Lower leg skin (tissue), 4 donors: ENCODE data around the gene CBFA2T3. TPM values are rescaled to one million over a fixed set of nuclear protein-coding genes. Genes with fewer than 3 reads are reported as not detected.

ENCODE experiments used
- DNase-seq, 2 donors: peaks; one replicate each; pipeline ENCODE4 v3.0.0-alpha.2; 2019; ENCODE audit warnings: low spot score in 2 of 2
- H3K4me3 ChIP-seq: fragments of 200-600 bp; sonication (generic); 2 replicates; pipeline ENCODE4 v1.5.1; 2017; ENCODE audit warnings: mild to moderate bottlenecking, low read depth; ENCODE audit not compliant: poor library complexity, severe bottlenecking
- CTCF ChIP-seq, 3 donors: fragments of 450-650 bp; IDR thresholded peaks; one replicate each; pipeline ENCODE4 v1.5.1; 2016; ENCODE audit warnings: antibody characterized with exemption in 3 of 3, mild to moderate bottlenecking in 3 of 3, moderate library complexity in 2 of 3
- POLR2A ChIP-seq, 2 donors: fragments of 450-650 bp; IDR thresholded peaks; one replicate each; pipeline ENCODE4 v1.6.1; 2016 to 2017; ENCODE audit warnings: antibody characterized with exemption in 2 of 2, mild to moderate bottlenecking in 1 of 2, moderate library complexity in 1 of 2
- WGBS, 2 donors: methylation state at CpG; one replicate each; pipeline ENCODE4 v1.1.5; 2018; 5-methylcytosine and 5-hydroxymethylcytosine counted together
- intact Hi-C: fragments of 100-400 bp; cut with DNase I; formaldehyde crosslinking; loops from one replicate; pipeline ENCODE4 v1.15.0; 2023; ENCODE audit warnings: low total_unique reads
- total RNA-seq, 4 donors: library from RNA; depleted of rRNA; stranded (reverse); fragments of >200 nt; gene quantifications; one replicate each; pipeline ENCODE4 v1.1.0, GENCODE V29; 2016

CBFA2T3 gene
- total RNA-seq, 4 donors from 2014 or later = 0.93 to 4.4 (median 2.9) TPM

DNA sequence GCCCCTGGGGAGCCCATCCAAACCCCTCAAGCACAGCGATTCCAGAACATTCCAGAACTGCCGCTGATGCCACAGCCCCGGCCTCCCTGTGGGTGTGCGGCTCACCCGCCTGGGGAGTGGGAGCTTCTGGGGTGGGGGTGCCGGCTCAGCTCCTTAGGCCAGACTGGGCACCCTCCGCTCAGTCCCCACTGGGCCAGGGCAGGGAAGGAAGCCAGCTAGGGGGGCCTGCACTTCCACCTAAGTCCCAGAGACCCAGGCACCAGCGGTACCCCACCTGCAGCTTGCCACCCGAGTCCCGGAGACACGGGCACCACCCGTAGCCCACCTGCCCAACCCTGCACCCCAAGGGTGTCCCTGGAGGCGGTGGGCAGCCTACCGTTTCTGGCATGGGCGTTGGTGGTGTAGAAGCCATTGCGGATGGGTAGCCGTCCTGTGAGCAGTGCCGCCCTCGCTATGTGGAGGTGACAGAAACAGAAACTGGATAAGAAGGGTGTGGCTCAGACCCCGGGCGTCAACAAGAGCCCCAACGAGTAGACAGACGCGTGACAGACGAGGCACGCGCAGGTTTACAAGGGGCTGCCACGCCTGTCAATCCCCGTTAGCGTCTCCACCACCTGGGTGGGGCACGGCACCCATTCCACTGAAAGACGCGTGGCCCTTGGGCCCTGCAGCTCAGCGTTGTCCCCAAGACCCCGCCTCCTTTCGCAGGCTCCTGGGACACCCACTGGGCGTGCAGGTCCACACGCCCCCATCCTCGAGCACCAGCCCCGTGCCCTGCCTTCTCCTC lies 135.3 kb downstream of the CBFA2T3 start:
- no peak for TF ChIP-seq POLR2A (IDR thresholded peaks at IDR 0.05)
- TF ChIP-seq CTCF (IDR thresholded peaks at IDR 0.05) = no peak
- intact Hi-C loops = no loop called here
- DNase-seq = no peak
- 90 to 91% methylated on average over 38 to 39 of the region's 40 CpGs for WGBS, 2 donors
- no peak overlapping the region for H3K4me3 ChIP-seq

- no peak for TF ChIP-seq POLR2A (IDR thresholded peaks at IDR 0.05)
- no peak for TF ChIP-seq CTCF (IDR thresholded peaks at IDR 0.05)
- no peak for DNase-seq
- WGBS, 2 donors = 89 to 93% methylated on average over 23 to 29 of the region's 30 CpGs
- no peak overlapping the region for H3K4me3 ChIP-seq
- intact Hi-C loops = no loop called here
Measured at GRCh38 chr16:88840600-88841215, 136.3 kb downstream of the CBFA2T3 start.

- DNase-seq = no peak
- 89 to 94% methylated on average over 11 to 23 of the region's 24 CpGs for WGBS, 2 donors
- intact Hi-C loops = no loop called here
- no peak overlapping the region for H3K4me3 ChIP-seq
- TF ChIP-seq POLR2A (IDR thresholded peaks at IDR 0.05) (no peak), CTCF (IDR thresholded peaks at IDR 0.05) (no peak)
Measured at GRCh38 chr16:88839745-88840599, 137.0 kb downstream of the CBFA2T3 start.

- DNase-seq = no peak
- intact Hi-C loops = no loop called here
- TF ChIP-seq POLR2A (IDR thresholded peaks at IDR 0.05) (no peak), CTCF (IDR thresholded peaks at IDR 0.05) (no peak)
- H3K4me3 ChIP-seq = no peak overlapping the region
- WGBS, 2 donors = 92 to 93% methylated on average over 35 to 39 of the region's 39 CpGs
Measured at GRCh38 chr16:88839026-88839529, 137.9 kb downstream of the CBFA2T3 start.

GRCh38 chr16:88838566-88838965 lies 138.4 kb downstream of the CBFA2T3 start:
- TF ChIP-seq CTCF (IDR thresholded peaks at IDR 0.05) (no peak), POLR2A (IDR thresholded peaks at IDR 0.05) (no peak)
- H3K4me3 ChIP-seq = no peak overlapping the region
- intact Hi-C loops = no loop called here
- WGBS, 2 donors = 85 to 90% methylated on average over 19 of the region's 19 CpGs
- DNase-seq = no peak
